HG03108 (cell line): Measurements from ENCODE around the gene SOX9.
"Not testable (repeated sequence)": the region's sequence is repeated elsewhere in the genome, so short reads cannot be mapped to it uniquely, and the experiment has no call there.

Experiments used
- ATAC-seq: cut with Tn5 transposase; IDR thresholded peaks from one replicate; pipeline ENCODE4 v1.9.1; 2021; ENCODE audit warnings: moderate library complexity; ENCODE audit not compliant: unreplicated experiment

Gene SOX9

DNA sequence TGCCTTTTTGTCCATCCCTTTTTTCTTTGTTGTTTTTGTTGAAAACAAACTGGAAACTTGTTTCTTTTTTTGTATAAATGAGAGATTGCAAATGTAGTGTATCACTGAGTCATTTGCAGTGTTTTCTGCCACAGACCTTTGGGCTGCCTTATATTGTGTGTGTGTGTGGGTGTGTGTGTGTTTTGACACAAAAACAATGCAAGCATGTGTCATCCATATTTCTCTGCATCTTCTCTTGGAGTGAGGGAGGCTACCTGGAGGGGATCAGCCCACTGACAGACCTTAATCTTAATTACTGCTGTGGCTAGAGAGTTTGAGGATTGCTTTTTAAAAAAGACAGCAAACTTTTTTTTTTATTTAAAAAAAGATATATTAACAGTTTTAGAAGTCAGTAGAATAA, 4.9 kb downstream of the SOX9 start:
- ATAC-seq = no peak

DNA sequence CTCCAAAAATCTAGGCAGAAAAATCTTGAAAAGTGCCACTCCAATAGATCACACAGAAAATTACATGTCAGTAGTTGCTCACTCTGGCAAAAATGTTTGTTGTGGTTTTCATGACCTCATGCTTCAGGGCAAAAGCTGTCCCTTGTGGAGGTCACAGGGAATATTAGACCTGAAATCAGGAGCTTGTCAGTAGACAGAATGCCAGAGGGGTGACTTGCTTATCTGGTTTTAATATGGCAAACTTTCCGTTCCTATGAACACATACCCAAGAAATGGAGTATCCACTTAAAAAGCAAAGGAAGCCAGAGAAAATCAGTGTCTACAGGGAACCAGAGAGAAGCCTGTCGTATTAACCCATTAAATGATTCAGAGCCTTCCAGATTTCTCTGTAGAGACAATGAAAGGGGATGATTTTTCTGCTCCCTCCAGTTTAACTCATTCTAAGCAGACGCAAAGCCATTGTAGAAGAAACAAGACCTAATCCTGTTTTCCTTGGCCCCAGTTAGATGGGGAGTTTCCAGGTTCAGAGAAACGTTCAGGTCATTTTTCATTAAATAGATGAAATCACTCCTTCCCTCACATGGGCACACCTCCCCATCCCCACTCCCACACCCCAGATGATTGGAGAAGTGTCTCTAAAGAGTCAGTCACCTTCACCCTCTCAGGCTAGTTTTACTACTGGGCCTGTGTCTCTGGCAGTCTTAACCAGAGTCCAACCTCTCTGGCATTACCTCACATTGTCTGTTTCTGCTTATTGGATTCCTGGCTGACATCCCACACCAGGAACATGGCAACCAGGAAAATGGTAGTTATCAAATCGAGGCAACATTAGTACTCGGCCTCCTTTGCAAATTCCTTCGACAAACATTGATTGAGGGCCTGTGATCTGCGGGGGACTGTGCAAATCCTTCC, 6.0 kb downstream of the SOX9 start:
- no peak for ATAC-seq

DNA sequence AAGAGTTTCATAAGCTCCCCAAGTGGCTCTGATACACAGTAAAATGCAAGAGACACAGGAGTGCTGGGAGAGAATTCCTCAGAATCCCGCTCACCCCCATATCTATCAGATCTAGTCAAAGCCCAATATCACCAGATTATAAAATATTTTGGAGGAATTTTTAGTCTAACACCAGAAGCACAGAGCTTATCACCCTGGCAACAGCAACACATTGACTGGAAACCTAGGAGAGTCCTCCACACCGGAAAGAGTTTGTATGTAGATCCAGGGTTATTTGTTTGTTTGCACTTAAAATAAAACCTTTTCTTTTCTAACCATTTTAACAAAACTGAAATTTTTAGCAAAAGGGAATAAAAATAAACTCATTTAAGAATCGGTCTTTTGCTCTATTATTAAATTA, 7.2 kb downstream of the SOX9 start:
- ATAC-seq = no peak

DNA sequence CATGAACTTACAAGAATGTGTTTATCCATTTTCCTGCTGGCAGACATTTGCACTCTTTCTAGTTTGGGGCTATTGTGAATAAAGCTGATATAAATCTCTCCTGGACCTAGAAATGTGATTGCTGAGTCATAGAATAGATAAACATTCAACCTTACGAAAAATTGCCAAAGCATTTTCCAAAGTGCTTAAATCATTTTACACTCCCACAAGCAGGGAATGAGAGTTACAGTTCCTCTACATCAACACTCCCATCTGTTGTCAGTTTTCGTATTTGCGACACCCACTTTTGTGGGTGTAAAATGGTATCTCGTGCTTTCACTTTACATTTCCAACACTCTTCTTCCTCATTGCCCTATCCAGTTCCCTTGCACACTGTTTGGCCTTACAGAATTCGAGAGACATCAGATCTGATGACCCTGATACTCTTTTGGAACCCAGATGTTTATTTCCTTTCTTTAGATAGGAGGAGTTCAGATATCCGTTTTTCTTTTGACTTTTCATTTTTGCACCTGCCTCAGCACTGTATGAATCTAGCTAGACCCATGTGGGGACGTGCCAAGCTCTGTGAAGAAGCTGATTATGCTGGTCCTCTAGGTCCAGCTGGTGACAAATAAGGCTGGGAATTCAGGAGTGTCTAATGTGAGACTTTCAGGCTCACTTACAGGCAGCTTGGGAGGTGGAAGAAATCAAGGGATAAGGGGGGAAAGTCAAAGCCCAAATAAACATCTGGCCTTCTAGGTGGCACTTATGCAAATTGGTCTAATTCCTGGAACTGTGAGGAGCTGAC, 14.0 kb downstream of the SOX9 start:
- ATAC-seq = no peak

DNA sequence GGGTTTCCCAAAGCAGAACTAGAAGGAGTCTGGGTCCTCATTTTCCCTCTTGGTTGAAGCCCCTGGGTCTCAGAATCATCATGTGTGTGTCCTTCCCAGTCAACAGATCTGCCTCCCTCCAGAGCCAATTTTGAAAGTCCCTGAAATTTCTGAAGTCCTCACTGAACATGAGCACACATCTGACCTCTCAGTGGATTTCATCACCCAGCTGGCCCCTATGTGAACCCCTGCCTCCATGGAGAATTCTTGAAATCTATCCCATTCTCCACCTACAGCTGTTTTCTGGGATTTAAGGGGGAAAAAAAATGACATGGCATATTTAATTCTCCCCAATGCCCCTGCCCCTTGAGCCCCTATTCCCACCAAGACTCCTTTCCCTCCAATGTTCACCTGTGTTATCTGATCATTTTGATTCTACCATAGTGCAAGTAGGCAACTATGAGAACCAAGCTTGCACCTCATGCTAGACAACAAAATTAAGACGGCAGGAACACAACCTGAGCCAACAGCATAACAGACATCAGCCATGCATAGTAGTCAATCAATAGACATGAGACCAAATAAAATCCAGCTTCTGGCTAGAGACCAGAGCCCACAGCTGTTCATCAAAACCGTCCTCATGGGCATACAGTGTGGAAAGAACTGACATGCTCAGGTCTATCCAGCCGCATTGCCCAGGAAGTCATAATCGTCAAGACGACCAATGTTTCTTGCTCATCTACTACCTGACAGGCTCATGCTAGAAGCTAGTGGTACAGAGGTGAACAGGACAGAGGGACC, 14.9 kb downstream of the SOX9 start:
- no peak for ATAC-seq

DNA sequence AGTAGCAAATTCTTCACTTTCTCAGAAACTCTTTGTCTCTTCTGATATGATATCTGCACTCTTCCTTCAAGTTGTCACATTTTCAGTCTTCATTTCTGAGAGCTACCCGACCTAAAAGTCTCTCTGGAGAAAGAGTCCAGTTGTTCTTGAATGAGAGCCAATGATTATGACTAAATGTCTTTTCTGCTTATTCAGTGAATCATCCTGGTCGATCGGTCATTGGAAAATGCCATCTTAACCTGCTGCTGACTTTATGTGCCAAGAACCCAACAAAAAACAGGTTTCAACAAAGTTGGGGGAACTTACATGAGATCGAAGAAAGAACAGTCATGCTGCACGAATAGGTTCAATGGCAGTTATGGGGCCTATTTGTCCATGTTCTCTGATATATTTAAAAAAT, 15.9 kb downstream of the SOX9 start:
- ATAC-seq = no peak

DNA sequence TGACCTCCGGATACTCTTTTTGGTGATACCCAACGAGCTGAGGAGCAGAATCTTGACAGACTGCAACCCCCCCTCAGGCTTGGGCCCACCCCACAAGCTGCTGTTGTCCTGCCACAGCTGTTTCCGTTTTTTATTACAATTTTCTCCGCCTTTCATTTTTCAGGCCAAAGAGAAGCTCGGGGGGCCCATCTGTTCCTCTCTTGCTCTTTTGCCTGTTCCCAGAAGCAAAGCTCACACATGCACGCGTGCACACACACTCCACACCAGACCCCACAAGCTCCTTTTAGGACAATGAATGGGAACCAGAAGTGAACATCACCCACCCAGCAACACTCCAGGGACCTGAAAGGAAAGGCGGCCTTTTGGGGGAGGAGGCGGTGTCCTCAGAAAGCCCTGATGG, 16.3 kb downstream of the SOX9 start:
- ATAC-seq = no peak

DNA sequence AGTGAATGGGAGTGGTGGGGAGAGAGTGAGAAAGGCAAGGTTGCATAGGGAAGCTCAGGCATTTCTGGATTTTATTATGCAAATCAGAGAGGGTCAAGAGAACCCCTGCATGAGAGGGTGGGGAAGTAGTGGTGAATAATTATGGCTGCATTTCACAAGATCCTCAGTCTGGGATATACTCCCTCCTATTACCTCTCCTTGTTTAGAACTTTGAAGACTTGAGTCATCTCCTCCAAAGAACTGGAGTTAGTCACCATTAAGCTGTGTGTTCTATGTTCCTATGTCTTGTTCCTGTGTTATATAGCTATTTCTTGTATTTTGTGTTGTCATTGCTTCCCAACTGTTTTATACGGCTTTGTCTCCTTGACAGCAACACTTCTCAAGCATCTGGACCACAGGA, 18.4 kb downstream of the SOX9 start:
- no peak for ATAC-seq

DNA sequence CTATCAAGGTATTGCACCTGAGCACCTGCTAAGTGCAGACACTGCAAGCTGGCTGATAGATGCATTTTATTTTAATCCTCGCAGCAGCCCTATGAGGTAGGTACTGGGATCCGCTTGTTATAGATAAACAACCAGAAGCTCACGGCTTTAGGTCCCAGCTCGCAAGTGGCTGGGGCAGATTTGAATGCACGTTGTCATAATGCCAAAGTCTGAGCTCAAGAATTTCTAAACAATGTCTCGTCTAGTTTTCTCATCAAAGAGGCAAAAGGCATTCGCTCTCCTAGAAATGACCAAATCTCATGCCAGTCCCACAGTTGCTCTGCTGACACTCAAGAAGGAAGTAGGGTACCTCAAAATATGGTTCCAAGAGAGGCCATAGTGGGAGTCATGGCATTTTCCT, 20.5 kb downstream of the SOX9 start:
- ATAC-seq = no peak

DNA sequence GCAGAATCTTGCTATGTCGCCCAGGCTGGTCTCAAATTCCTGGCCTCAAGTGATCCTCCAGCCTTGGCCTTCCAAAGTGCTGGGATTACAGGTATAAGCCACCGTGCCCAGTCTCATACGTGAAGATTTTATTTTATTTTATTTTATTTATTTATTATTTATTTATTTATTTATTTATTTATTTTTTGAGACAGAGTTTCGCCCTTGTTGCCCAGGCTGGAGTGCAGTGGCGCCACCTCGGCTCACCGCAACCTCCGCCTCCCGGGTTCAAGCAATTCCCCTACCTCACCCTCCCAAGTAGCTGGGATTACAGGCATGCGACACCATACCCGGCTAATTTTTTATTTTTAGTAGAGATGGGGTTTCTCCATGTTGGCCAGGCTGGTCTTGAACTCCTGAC, 21.3 kb downstream of the SOX9 start:
- ATAC-seq = not testable (repeated sequence)

DNA sequence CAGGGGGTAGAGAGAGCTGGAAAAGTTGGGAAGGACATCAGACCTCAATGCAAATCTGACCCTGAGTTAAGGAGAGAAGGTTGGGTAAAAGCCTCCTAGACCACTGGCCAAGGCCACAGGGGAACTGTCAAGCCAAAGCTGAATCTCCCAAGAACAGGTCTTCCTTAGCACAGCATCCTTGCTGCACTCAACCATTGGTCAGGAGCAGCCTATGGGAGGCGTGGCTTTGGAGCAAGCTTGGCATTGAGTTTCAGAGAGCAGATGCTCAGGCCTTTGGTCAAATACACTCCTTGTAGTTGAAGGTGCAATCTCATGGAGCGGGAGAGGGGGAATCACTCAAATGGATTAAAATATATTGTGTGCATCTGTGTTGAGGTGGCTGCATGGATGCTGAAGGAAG, 21.8 kb downstream of the SOX9 start:
- ATAC-seq = no peak

DNA sequence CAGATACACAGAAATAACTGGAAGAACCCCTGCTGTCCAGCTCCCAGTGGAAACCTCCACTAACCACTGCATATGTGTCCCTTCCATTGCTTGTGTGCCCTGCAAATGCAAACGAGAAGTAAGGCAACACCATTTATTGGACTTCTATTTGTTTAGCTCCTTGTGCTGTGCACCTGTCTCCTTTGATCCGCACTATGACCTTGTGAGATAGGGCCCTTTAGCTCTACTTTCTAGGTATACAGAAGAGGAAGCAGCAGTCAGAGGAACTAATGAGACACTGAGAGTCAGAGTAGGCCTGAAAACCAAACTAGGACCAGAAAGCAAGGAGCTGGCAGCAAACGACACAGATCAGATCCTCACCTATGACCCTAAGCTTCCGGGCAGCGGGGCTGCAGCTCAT, 22.4 kb downstream of the SOX9 start:
- no peak for ATAC-seq

DNA sequence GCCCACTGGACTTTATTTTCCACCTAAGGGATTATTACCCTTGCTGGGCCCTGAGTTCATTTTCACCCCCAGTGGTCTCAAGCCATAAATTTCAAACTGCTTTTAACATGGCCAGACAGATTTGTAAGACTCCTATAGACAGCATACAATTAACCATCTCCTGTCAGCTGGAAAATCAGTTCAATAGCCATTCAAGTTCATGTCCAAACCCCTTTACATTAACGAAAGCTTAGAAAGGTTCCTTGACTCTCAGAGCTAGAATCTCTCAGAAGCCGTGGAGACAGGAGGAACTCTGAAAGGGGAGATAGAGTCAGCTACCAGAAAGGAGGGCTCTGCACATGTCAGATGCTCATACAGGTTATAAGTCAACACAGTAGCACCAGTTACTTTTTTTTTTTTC, 23.3 kb downstream of the SOX9 start:
- ATAC-seq = no peak

DNA sequence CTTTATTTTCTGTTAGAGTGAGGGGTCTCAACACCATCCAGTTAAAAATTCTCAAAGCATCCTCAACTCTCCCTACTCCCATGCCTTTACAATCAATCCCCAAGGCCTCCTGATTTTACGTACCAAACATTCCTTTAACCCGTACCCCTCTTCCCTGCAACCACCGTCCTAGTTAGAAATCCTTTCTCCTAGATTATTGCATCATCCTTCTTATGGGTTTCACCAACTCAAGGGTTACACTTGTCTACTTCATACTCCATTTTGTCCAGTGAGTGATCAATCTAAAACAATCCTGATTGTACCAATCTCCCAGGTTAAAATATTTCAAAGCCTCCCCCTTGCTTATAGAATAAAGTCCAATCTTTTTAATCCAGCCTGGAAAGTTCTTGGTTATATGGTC, 24.7 kb downstream of the SOX9 start:
- no peak for ATAC-seq

DNA sequence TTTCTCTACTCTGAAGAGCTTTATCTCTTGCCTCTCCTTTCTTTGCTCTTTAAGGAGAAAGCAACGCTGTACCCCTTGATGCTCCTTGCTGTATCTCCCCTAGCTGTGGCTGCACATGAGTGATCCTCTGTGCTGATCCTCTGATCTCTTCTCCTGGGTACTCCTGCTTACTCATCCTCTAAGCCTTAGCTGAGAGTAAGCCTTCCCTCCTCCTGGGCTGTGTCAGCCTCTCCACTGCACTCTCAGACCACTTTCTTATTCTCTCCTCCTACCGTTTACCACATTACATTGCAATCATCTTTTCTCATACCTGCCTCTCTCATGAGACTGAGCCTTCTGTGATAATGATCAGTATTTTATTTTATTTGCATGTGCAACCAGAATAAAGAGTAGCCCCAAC, 25.1 kb downstream of the SOX9 start:
- ATAC-seq = no peak

DNA sequence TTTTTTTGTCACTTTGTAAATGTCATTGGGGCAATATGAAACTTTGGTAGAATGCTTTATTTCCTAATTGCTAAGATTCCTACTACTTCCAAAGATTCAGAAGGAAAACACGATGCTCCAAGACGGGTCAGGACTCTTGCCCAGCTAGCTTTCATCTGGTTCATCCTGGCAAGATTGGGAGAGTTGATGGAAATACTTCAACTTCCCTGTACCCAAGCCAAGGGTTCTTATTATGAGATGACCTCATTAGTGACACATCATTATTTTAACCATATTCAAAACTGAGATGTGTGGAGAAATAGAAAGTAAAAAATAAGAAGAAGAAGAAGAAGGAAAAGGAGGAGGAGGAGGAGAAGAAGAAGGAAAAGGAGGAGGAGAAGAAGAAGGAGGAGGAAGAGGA, 25.6 kb downstream of the SOX9 start:
- no peak for ATAC-seq

DNA sequence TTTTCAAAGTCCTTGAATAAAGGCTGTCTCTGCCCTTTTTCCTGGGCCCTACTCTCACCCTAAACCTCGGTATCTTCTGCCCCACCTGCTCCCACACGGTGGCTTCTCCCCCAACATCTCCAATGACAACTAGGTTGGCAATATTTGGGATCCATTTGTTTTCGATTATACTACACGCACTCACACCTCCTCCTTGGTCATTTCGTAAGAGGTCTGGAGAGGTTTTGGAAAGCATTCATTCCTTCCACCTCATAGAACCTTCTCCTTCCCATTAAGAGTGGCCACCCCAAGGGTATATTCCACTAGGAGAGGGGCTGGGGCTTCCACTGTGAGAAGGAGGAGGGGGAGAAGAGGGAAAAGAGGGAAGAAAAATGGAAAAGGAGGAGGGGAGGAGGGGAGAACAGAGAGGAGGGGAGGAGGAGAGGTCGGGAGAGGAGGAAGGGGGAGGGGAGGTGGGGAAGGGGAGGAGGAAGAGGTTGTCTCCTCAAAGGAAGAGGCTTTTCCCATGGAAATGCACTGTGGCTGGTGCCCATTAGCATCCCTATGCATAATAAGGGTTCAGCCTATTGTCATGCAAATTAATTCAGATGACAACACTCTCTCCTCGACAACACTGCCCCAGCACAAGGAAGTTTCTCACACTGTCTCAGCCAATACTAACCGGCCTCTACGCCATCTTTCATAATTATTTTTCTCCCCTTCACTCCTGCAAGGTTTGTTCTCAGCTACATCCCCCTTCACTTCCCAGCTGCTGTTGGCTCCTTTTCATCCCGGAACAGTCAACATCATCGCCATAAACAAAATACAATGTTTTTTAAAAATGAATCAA, 30.0 kb downstream of the SOX9 start:
- no peak for ATAC-seq

DNA sequence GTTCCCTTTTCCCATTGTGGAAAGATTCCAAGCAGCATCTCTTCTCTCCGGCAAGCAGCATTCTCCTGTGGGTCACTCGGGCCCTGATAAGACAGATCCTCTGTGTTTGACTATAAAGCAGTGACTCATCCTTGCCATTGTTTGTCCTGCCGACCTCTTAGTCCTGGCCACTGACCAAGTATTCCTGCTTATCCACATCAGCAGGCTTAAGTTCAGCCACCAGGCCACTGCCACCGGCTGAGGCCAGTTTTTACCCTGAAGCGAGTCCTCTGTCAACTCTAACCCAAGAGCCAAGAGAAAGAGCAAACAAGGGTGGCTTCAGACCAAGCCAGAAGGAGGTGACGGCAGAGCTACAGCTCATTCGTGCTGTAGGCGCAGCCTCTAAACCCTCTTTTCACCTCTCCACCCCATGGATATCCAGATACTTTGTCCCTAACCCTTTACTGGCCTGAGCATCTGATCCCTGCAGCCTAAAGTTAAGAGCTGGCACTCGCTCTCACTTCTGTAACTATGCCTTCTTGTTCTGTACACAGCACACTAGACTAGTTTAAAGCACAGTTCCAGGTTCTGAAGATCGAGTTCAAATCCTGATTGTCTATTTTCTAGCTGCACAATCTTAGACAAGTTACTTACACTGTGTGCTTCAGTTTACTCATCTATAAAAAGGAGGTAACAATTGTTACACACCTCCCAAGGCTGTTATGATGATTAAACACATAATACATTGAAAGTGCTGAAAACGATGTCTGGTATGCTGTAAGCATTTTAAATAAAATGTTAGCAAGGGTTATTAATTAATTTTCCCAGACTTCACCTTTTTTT, 31.0 kb downstream of the SOX9 start:
- no peak for ATAC-seq

DNA sequence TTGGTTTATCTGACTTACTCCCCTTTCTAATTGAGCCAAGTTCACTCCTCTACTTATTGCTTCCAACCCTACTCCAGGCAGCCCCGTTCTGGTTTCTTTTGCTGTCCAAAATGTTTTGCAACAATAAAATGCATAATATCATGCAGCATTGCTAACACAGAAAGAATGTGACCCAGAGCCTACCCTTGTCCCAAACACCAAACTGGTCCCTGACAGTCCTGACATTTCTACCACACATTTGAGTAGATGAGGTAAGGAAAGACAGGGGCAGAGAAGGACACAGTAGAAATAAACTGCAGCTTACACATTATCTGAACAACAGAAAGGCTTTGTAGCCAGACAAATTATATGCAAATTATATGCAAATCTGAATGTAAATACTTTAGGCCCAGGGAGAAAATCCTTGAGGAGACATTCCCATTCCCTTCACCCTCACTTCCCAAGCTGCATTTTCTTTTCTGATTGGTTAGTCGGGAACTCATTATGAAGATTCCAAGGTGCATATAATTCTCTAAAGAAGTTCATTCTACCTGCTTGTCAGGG, 31.6 kb downstream of the SOX9 start:
- no peak for ATAC-seq
